ENCODE results near the gene ZFYVE19.

ZFYVE19 gene

GRCh38 chr15:40815042-40815698, 8.3 kb downstream of the ZFYVE19 start:
- no peak for DNase-seq

- DNase-seq: no peak
Observed at GRCh38 chr15:40819048-40819447, 12.2 kb downstream of the ZFYVE19 start.

GRCh38 chr15:40821195-40821594, 14.3 kb downstream of the ZFYVE19 start:
- DNase-seq: no peak

GRCh38 chr15:40823572-40824343, 16.9 kb downstream of the ZFYVE19 start:
- DNase-seq: no peak

GRCh38 chr15:40825661-40826422, 19.0 kb downstream of the ZFYVE19 start:
- DNase-seq: no peak

GRCh38 chr15:40826423-40827075, 19.7 kb downstream of the ZFYVE19 start:
- DNase-seq: no peak

- DNase-seq: no peak
Observed at GRCh38 chr15:40828447-40829036, 21.7 kb downstream of the ZFYVE19 start, which contains the start of gene PPP1R14D. Gene PPP1R14D, minus strand, starts transcription at chr15:40828708. Its CDS starts 67 bp downstream, at chr15:40828641.

- no peak for DNase-seq
Observed at GRCh38 chr15:40829115-40829514, 22.2 kb downstream of the ZFYVE19 start.

- DNase-seq: no peak
Observed at GRCh38 chr15:40830884-40831283, 24.0 kb downstream of the ZFYVE19 start.

- no peak for DNase-seq
Observed at GRCh38 chr15:40831861-40832260, 25.0 kb downstream of the ZFYVE19 start.

- DNase-seq: no peak
Observed at GRCh38 chr15:40832903-40833302, 26.0 kb downstream of the ZFYVE19 start.

- DNase-seq: no peak
Observed at GRCh38 chr15:40836020-40836419, 29.1 kb downstream of the ZFYVE19 start.

- DNase-seq: no peak
Observed at GRCh38 chr15:40838756-40839155, 31.9 kb downstream of the ZFYVE19 start.

- DNase-seq: no peak
Observed at GRCh38 chr15:40841741-40842140, 34.9 kb downstream of the ZFYVE19 start.

GRCh38 chr15:40843261-40843884, 36.5 kb downstream of the ZFYVE19 start:
- no peak for DNase-seq

- DNase-seq: no peak
Observed at GRCh38 chr15:40843885-40844695, 37.2 kb downstream of the ZFYVE19 start, which contains the start of gene SPINT1. Gene SPINT1, plus strand, starts transcription at chr15:40844048. Its CDS starts 507 bp downstream, at chr15:40844555.

- DNase-seq: no peak
Observed at GRCh38 chr15:40844696-40845030, 37.8 kb downstream of the ZFYVE19 start.

- DNase-seq: no peak
Observed at GRCh38 chr15:40845036-40845435, 38.1 kb downstream of the ZFYVE19 start.

- no peak for DNase-seq
Observed at GRCh38 chr15:40845511-40846284, 38.8 kb downstream of the ZFYVE19 start.

- DNase-seq: no peak
Observed at GRCh38 chr15:40846841-40847222, 39.9 kb downstream of the ZFYVE19 start.
